Suppressor macrophage treated with lipopolysaccharide for 4 hours (primary cell): Measurements from ENCODE around the gene ARFGAP1.
"Not testable (repeated sequence)": the region's sequence is repeated elsewhere in the genome, so short reads cannot be mapped to it uniquely, and the experiment has no call there.

Experiments used
- DNase-seq: peaks from one replicate; pipeline ENCODE4 v3.0.0-alpha.2; 2020

The ARFGAP1 gene

GRCh38 chr20:63241272-63241671 is 31.3 kb upstream of the ARFGAP1 start:
- DNase-seq, result no peak

DNA sequence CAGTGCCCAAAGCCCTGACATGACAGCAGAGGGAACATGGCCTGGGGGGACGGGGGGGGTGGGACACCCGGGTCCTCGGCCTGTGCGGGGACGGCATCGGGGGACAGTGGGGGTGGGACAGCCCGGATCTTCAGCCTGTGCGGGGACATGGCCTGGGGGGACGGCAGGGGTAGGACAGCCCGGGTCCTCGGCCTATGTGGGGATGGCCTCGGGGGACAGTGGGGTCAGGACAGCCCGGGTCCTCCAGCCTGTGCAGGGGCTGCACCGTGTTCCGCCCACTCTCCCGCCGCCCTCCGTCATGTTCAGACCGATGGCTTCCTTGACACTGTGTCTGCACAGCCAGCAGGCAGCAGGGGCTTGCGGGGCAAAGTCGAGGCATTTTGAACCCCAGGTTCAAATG is 29.9 kb upstream of the ARFGAP1 start:
- no peak for DNase-seq

DNA sequence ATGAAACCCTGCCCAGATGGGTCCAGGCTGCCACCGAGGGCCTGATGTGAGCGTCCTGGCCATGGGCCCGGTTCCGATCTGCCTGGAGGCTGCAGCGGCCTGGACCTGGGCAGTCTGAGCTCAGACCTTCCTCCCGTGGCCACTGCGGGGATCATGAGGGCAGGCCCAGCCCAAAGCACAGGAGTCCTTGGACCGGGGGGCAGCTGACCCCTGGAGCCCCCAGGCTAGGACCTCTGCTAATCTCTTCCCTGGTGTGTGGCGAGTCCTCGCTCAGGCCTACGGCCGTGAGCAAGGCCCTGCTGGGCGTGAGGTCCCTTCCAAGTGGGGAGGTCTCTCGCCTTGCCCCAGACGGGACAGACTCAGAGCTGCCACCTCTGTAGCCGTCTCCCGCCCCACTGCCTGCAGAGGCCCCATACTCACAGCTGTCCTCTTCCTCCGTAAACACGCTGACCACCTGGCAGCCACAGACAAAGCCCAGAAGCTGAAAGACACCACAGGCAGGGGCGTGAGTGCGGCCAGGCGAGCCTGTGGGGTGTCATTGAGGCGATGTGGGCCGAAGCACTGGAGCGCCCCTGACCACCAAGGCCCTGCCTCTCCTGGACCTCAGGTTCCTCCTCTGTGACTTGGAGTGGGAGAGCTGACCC is 28.9 kb upstream of the ARFGAP1 start:
- DNase-seq, result no peak

GRCh38 chr20:63244468-63244867 is 28.1 kb upstream of the ARFGAP1 start:
- DNase-seq, result no peak

GRCh38 chr20:63246490-63247288 is 25.9 kb upstream of the ARFGAP1 start:
- no peak for DNase-seq

DNA sequence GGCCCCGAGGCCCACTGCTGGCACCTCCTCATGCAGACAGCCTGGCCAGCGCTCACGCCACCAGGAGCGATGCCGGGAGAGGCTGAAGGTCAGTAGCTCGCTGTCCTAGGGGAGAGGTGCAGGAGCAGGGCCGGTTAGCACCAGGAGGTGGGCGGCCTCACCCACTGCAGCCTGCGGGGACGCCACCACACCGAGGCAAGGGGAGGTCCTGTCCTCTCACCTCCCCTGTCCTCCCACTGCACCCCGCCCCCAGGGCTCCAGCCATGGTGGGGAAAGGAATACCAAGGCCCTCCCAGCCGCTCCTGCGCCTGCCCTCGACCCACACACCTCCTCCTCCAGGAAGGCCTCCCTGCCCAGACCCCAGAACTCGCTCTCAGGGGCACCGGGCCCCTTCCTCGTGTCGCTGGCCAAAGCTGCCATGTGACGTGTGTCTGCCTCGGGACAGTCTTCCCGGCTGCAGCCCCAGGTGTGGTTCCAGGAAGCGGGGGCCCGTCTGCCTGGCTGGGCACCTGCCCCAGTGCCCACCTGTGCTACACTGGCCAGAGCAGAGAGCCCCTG is 24.9 kb upstream of the ARFGAP1 start:
- DNase-seq, result no peak

DNA sequence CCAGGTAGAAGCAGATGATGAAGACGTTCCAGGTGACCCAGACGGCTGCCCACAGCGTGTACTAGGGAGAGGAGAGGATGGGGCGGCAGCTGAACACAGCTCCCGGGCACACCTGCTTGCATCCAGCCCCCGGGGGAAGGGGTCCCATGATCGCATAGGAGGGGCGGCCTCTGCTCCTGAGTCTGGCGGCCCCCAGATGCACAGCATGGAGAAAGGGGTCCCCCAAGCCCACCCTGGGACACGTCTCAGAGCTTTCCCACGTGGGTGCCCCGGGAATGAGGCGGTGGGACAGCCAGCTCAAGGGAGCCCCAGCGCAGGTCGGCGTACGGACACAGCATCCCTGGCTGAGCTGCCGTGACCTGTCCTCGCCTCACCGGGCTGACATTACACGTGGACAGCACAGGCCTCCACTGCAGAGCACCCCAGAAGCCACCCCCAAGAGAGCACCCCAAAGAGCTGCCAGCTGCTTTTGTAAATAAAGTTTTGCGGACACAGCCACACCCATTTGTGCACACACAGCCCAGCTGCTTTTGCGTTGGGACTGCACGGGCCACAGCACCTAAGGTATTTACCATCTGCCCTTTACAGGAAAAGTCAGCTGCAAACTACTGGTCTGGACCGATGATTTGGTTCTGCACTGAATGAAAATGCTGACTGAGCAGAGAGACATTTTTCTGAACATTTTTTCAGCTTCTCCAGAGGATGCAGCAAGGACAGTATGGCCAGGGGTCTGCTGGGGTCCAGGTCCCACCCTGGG is 23.6 kb upstream of the ARFGAP1 start:
- no peak for DNase-seq

- DNase-seq, result no peak
Observed at GRCh38 chr20:63249891-63250290, 22.7 kb upstream of the ARFGAP1 start.

DNA sequence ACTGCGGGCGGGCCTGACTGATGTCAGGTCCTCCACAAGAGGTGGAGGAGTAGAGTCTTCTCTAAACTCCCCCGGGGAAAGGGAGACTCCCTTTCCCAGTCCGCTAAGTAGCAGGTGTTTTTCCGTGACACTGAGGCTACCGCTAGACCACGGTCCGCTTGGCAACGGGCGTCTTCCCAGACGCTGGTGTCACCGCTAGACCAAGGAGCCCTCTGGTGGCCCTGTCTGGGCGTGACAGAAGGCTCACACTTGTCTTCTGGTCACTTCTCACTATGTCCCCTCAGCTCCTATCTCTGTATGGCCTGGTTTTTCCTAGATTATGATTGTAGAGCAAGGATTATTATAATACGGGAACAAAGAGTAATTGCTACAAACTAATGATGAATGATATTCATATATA is 21.3 kb upstream of the ARFGAP1 start:
- not testable (repeated sequence) for DNase-seq

DNA sequence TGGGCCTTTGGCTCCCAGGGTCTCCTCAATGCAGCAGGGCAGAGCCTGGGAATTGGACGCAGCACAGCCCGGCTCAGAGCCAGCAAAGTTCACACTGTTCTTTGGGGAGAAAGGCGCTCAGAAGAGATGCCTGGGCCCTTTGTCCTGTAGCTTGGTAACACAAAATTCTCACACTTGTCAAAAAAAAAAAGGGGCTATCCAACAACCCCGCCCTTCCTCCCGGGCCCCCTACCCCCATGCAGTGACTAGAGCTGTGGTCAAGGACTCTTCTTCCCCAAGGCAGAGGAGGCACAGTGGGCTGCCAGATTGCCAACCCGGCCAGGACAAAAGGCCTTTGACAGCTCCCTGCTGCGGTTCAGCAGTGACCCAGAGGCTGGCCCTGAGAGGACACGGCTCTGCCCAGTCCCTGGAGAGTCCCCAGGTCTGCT is 20.3 kb upstream of the ARFGAP1 start:
- no peak for DNase-seq

- no peak for DNase-seq
Observed at GRCh38 chr20:63253065-63253437, 19.6 kb upstream of the ARFGAP1 start.

DNA sequence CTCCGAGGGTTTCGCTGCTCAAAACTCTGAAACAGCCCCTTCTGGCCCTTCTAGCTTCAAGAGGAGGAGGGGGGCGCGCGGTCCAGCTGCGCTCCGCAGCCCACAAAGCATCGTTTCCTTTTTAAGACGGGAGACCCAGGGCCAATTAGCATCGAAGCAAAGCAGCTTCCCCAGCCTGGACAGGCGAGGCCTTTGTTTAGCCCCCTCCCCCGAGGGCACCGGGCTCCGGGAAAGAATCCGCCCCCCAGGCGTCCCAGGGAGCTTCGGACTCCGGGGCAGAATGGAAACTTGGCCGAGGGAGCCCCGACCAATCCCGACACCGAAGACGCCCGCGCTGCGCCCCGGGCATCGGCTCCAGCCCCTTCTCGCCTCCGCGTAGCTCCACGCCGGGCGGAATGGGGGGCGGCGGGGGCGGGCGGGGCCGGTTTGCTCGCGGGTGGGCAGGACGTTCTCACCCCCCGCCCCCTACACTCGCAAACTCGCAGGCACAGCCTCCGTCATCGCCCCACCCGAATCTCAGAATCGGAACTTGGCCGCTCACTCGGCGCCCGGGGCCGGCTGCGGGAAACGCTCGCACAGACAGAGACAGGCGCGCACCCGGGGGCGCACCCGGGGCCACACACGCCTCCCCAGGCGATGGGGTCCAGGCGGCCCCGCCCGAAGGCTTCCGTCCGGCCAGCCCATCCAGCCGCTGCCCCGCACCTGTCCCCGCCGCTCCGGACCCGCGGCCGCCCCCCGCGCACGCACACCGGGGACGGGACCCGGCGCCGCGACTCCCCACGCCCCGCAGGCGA is 19.0 kb upstream of the ARFGAP1 start:
- DNase-seq, result no peak

GRCh38 chr20:63254232-63254605 is 18.4 kb upstream of the ARFGAP1 start, which contains the start of gene NKAIN4:
Gene NKAIN4, minus strand, starts transcription at chr20:63254463. Its CDS starts 13 bp downstream, at chr20:63254450.
- DNase-seq, result no peak

DNA sequence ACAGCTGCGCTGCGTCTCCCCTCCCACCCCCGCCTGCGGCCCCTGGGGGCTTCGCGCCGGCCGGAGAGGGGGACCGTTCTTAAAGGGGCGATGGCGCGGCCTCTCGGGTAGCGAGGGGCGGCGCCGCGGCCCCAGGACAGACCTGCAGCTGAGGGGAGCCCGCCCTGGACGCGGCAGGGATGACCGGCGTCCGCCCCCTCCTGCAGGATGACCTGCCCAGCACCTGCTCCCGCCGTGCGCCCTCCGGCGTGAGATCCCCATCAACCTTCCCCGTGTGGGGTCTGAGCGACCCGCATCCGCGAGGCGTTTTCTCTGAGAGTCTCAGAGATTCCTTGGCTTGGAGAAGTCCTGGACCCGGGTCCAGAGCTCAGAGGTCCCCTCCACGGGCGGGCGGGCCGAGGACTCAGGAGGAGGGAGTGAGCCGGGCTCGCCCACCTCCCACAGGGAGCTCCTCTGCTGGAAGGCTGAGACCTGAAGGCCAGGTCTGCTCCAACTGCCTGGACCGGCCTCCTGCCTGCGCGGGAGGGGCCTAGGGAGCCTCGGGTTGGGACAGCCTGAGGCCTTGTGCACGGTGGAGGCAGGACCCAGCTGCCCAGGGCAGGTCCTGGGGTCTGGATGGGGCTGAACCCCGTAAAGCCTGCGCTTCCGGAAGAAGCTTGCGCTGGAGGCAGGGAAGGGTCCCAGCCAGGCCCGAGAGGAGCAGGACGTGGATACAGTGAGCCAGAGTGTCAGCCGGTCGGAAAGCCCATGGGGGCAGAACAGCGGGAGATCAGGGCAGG is 17.8 kb upstream of the ARFGAP1 start:
- DNase-seq, result no peak

DNA sequence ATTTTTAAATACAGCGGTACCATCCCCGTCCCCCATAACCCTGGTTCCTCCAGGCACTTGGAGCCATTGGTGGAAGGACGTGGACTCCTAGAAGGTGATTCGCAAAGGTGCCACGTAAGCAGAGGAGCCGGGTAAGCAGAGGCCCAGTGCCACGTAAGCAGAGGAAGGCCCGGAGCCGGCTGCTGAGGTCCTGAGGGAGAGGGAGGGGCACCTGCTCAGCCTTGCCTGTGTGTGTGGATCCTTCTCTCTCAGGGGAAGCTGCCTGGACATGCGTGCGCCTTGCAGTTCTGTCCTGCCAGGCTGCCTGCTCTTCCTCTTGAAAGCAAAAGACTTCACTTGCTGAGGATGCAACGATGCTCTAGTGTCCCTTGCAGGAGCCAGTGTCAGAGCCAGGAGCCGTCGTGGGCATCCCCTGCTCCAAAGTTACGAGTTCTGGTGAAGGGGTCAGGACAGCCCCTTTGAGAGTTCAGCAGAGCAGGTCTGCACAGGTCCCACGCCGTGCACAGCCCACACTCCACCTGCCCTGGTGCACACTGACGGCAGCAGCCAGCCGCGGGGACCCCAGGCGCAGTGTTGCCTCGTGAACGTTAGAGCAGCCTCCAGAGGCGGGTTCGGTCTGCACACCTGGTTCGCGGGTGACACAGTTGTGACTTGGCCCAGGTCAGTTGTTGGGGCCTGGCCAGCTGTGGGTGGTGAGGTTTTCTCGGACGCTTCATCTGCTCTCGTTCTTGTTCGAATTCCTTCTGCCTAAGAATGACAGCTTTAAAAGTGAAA is 16.5 kb upstream of the ARFGAP1 start:
- DNase-seq, result no peak

GRCh38 chr20:63256954-63257353 is 15.7 kb upstream of the ARFGAP1 start:
- DNase-seq, result no peak

DNA sequence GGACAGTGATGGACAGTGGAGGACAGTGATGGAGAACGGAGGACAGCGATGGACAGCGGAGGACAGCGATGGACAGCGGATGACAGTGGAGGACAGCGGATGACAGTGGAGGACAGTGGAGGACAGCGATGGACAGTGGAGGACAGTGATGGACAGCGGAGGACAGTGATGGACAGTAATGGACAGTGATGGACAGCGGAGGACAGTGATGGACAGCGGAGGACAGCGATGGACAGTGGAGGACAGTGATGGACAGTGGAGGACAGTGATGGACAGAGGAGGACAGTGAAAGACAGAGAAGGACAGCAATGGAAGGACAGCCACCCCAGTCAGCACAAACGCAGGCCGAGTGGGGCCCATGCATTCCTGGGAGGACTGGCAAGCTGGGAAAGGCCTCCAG is 15.0 kb upstream of the ARFGAP1 start:
- no peak for DNase-seq

- DNase-seq, result no peak
Observed at GRCh38 chr20:63258781-63259180, 13.8 kb upstream of the ARFGAP1 start.

GRCh38 chr20:63259734-63260460 is 12.7 kb upstream of the ARFGAP1 start:
- DNase-seq, result no peak

DNA sequence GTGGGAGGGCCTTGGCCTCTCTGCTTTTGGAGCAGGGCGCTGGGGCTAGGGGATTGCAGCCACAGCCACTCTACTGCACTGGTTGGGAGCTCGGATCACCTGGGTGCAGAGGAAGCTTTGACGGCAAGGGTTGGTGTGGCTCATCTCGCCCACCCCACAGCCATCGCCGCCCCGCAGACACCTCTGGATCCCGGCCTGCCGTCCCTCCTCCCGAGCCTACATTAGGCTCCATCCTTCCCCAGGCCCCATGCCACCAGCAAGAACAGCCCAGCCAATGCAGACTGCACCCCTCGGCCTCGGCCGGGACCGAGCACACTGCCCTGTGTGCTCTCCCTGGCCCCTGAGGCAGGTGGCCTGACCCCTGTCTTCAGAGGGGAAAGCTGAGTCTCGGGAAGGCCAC is 12.1 kb upstream of the ARFGAP1 start:
- no peak for DNase-seq
